Measurements from ENCODE around the gene GABRG3.

The GABRG3 gene

GRCh38 chr15:27268923-27269322, 297.9 kb downstream of the GABRG3 start:
- H3K9me3 ChIP-seq, result no peaks in the 10 kb centered on the region
- TF ChIP-seq CTCF (IDR thresholded peaks at IDR 0.05; ENCODE audit: low read depth, low read length), result no peak
- no peaks in the 10 kb centered on the region for H3K27me3 ChIP-seq
- no peaks in the 10 kb centered on the region for H3K4me1 ChIP-seq
- H3K36me3 ChIP-seq, result no peaks in the 10 kb centered on the region
- no peak for DNase-seq
- H3K4me3 ChIP-seq (ENCODE audit: low read depth, low read length), result no peak overlapping the region

- H3K36me3 ChIP-seq, result no peaks in the 10 kb centered on the region
- TF ChIP-seq CTCF (IDR thresholded peaks at IDR 0.05; ENCODE audit: low read depth, low read length), result no peak
- H3K9me3 ChIP-seq, result no peaks in the 10 kb centered on the region
- H3K4me3 ChIP-seq (ENCODE audit: low read depth, low read length), result no peak overlapping the region
- no peaks in the 10 kb centered on the region for H3K27me3 ChIP-seq
- no peaks in the 10 kb centered on the region for H3K4me1 ChIP-seq
- no peak for DNase-seq
Measured at GRCh38 chr15:27271258-27271657, 300.3 kb downstream of the GABRG3 start.

GRCh38 chr15:27272427-27272826, 301.4 kb downstream of the GABRG3 start:
- Histone ChIP-seq H3K4me1 (no peaks in the 10 kb centered on the region), H3K9me3 (no peaks in the 10 kb centered on the region), H3K36me3 (no peaks in the 10 kb centered on the region), H3K4me3 (ENCODE audit: low read depth, low read length) (no peak overlapping the region), H3K27me3 (no peaks in the 10 kb centered on the region)
- no peak for TF ChIP-seq CTCF (IDR thresholded peaks at IDR 0.05; ENCODE audit: low read depth, low read length)
- no peak for DNase-seq

GRCh38 chr15:27273506-27273905, 302.5 kb downstream of the GABRG3 start:
- no peaks in the 10 kb centered on the region for H3K36me3 ChIP-seq
- H3K27me3 ChIP-seq, result no peaks in the 10 kb centered on the region
- H3K9me3 ChIP-seq, result no peaks in the 10 kb centered on the region
- DNase-seq, result no peak
- no peaks in the 10 kb centered on the region for H3K4me1 ChIP-seq
- H3K4me3 ChIP-seq (ENCODE audit: low read depth, low read length), result no peak overlapping the region
- TF ChIP-seq CTCF (IDR thresholded peaks at IDR 0.05; ENCODE audit: low read depth, low read length), result no peak

GRCh38 chr15:27278761-27279160, 307.8 kb downstream of the GABRG3 start:
- Histone ChIP-seq H3K36me3 (no peaks in the 10 kb centered on the region), H3K9me3 (no peaks in the 10 kb centered on the region), H3K4me3 (ENCODE audit: low read depth, low read length) (no peak overlapping the region), H3K27me3 (no peaks in the 10 kb centered on the region), H3K4me1 (peaks cover 7% of the 10 kb centered on the region; the same call in 1 of the 2 replicates)
- TF ChIP-seq CTCF (IDR thresholded peaks at IDR 0.05; ENCODE audit: low read depth, low read length), result no peak
- no peak for DNase-seq

- H3K27me3 ChIP-seq, result no peaks in the 10 kb centered on the region
- no peak for TF ChIP-seq CTCF (IDR thresholded peaks at IDR 0.05; ENCODE audit: low read depth, low read length)
Measured at GRCh38 chr15:27292641-27293040, 321.7 kb downstream of the GABRG3 start.

More at GRCh38 chr15:27292641-27293040, 321.7 kb downstream of the GABRG3 start:
- Histone ChIP-seq H3K9me3 (no peaks in the 10 kb centered on the region), H3K4me1 (no peaks in the 10 kb centered on the region), H3K36me3 (no peaks in the 10 kb centered on the region), H3K4me3 (ENCODE audit: low read depth, low read length) (no peak overlapping the region)
- DNase-seq, result no peak
